HEK293T (cell line): ENCODE results near the gene CLN6.

Experiments used
- CTCF ChIA-PET: fragments of 350-600 bp; formaldehyde crosslinking; extraction: SDS; loops from one replicate; lab custom pipeline; 2021; ENCODE audit warnings: antibody characterized with exemption, inconsistent platforms; lab: Yijun Ruan, JAX
- POLR2A ChIA-PET: fragments of 350-600 bp; formaldehyde crosslinking; extraction: SDS; loops from one replicate; lab custom pipeline; 2020; ENCODE audit warnings: antibody characterized with exemption, inconsistent platforms; lab: Yijun Ruan, JAX
- DNase-seq: peaks from one replicate; pipeline ENCODE4 v3.0.0; 2012; ENCODE audit warnings: mixed read lengths; ENCODE audit errors: extremely low spot score
- ARNT ChIP-seq: fragments of 450-650 bp; IDR thresholded peaks from 2 replicates; pipeline ENCODE4 v1.6.1; 2017; ENCODE audit warnings: mild to moderate bottlenecking
- BHLHE40 ChIP-seq: fragments of 450-650 bp; IDR thresholded peaks from 2 replicates; pipeline ENCODE4 v1.6.1; 2016; ENCODE audit warnings: mild to moderate bottlenecking, moderate library complexity, borderline replicate concordance
- CTBP1 ChIP-seq: fragments of 450-650 bp; IDR thresholded peaks from 2 replicates; pipeline ENCODE4 v1.6.1; 2016; ENCODE audit warnings: borderline replicate concordance
- ELF4 ChIP-seq: fragments of 450-650 bp; IDR thresholded peaks from 2 replicates; pipeline ENCODE4 v1.6.1; 2017; ENCODE audit warnings: antibody characterized with exemption
- FOXA1 ChIP-seq: fragments of 450-650 bp; IDR thresholded peaks from 2 replicates; pipeline ENCODE4 v1.6.1; 2016; ENCODE audit warnings: mild to moderate bottlenecking
- FOXK2 ChIP-seq: fragments of 450-650 bp; IDR thresholded peaks from 2 replicates; pipeline ENCODE4 v1.6.1; 2016; ENCODE audit warnings: mild to moderate bottlenecking
- FOXM1 ChIP-seq: fragments of 450-650 bp; IDR thresholded peaks from 2 replicates; pipeline ENCODE4 v1.6.1; 2017; ENCODE audit warnings: mild to moderate bottlenecking, borderline replicate concordance
- HDGF ChIP-seq: fragments of 450-650 bp; IDR thresholded peaks from 2 replicates; pipeline ENCODE4 v1.6.1; 2017; ENCODE audit warnings: antibody characterized with exemption, borderline replicate concordance
- L3MBTL2 ChIP-seq: fragments of 450-650 bp; conservative IDR thresholded peaks from 2 replicates; pipeline ENCODE4 v1.6.1; 2016; ENCODE audit warnings: mild to moderate bottlenecking
- LEF1 ChIP-seq: fragments of 450-650 bp; IDR thresholded peaks from 2 replicates; pipeline ENCODE4 v1.6.1; 2017; ENCODE audit warnings: mild to moderate bottlenecking, borderline replicate concordance
- NFRKB ChIP-seq: fragments of 450-650 bp; IDR thresholded peaks from 2 replicates; pipeline ENCODE4 v1.6.1; 2016; ENCODE audit warnings: mild to moderate bottlenecking, moderate library complexity
- PKNOX1 ChIP-seq: fragments of 450-650 bp; IDR thresholded peaks from 2 replicates; pipeline ENCODE4 v1.6.1; 2016
- SP1 ChIP-seq: fragments of 450-650 bp; IDR thresholded peaks from 2 replicates; pipeline ENCODE4 v1.6.1; 2017
- SUZ12 ChIP-seq: fragments of 450-650 bp; IDR thresholded peaks from 2 replicates; pipeline ENCODE4 v1.6.1; 2016; ENCODE audit warnings: mild to moderate bottlenecking
- TARDBP ChIP-seq: fragments of 450-650 bp; IDR thresholded peaks from 2 replicates; pipeline ENCODE4 v1.6.1; 2016
- ZNF384 ChIP-seq: fragments of 450-650 bp; IDR thresholded peaks from 2 replicates; pipeline ENCODE4 v1.6.1; 2016

CLN6 gene

GRCh38 chr15:68192804-68193486 lies 36.6 kb downstream of the CLN6 start:
- POLR2A ChIA-PET, result no interaction called here
- TF ChIP-seq TARDBP (no peak), BHLHE40 (no peak), LEF1 (no peak), HDGF (no peak), SUZ12 (no peak), FOXK2 (no peak), NFRKB (no peak), ARNT (no peak), ELF4 (no peak), L3MBTL2 (no peak), FOXM1 (no peak), SP1 (no peak), ZNF384 (no peak), FOXA1 (no peak), CTBP1 (no peak), PKNOX1 (no peak)
- DNase-seq, result no peak
- CTCF ChIA-PET, result interaction anchor here (0.6 to 0.9 kb wide), 2 partner anchors 18 to 340 kb away, joined by 3 to 5 read pairs; no protein-coding TSS in a partner anchor

- ChIA-PET POLR2A (no interaction called here), CTCF (no interaction called here)
- TF ChIP-seq FOXM1 (no peak), TARDBP (no peak), HDGF (no peak), L3MBTL2 (no peak), FOXA1 (no peak), CTBP1 (no peak), SP1 (no peak), BHLHE40 (no peak), ELF4 (no peak), NFRKB (no peak), FOXK2 (no peak)
- no peak for DNase-seq
Observed at GRCh38 chr15:68192117-68192516, 37.4 kb downstream of the CLN6 start.

GRCh38 chr15:68191555-68191954 lies 38.0 kb downstream of the CLN6 start:
- TF ChIP-seq PKNOX1, result no peak
- TF ChIP-seq NFRKB, result no peak
- TF ChIP-seq SP1, result no peak
- TF ChIP-seq SUZ12, result no peak
- no peak for TF ChIP-seq ARNT
- TF ChIP-seq CTBP1, result no peak
- TF ChIP-seq HDGF, result no peak
- no peak for DNase-seq
- ChIA-PET POLR2A (no interaction called here), CTCF (no interaction called here)

- ChIA-PET POLR2A (interaction anchor here (0.6 kb wide), 1 partner anchor 397 kb away, joined by 4 read pairs; no protein-coding TSS in a partner anchor), CTCF (no interaction called here)
- TF ChIP-seq CTBP1 (no peak), TARDBP (no peak), SP1 (no peak), LEF1 (no peak), ELF4 (no peak), NFRKB (no peak), PKNOX1 (no peak), HDGF (no peak), ZNF384 (no peak), FOXK2 (no peak), FOXM1 (no peak), BHLHE40 (no peak), SUZ12 (no peak), FOXA1 (no peak), ARNT (no peak), L3MBTL2 (no peak)
Observed at GRCh38 chr15:68190048-68190447, 39.5 kb downstream of the CLN6 start.

GRCh38 chr15:68188647-68189046 lies 40.9 kb downstream of the CLN6 start:
- POLR2A ChIA-PET, result no interaction called here
- CTCF ChIA-PET, result no interaction called here
- TF ChIP-seq ELF4 (no peak), LEF1 (no peak), FOXM1 (no peak), HDGF (no peak), ZNF384 (no peak), TARDBP (no peak), SUZ12 (no peak), FOXA1 (no peak), SP1 (no peak), CTBP1 (no peak), BHLHE40 (no peak)
- DNase-seq, result no peak

More at GRCh38 chr15:68190048-68190447, 39.5 kb downstream of the CLN6 start:
- DNase-seq, result no peak

- CTCF ChIA-PET, result no interaction called here
- no peak for TF ChIP-seq CTBP1
- no peak for TF ChIP-seq NFRKB
- TF ChIP-seq FOXA1, result no peak
- no peak for TF ChIP-seq ELF4
- TF ChIP-seq ARNT, result no peak
- no peak for TF ChIP-seq SUZ12
- no peak for TF ChIP-seq L3MBTL2
- no peak for TF ChIP-seq HDGF
- TF ChIP-seq FOXM1, result no peak
- no peak for TF ChIP-seq PKNOX1
- no peak for TF ChIP-seq FOXK2
- TF ChIP-seq ZNF384, result no peak
- TF ChIP-seq TARDBP, result no peak
- TF ChIP-seq BHLHE40, result no peak
- TF ChIP-seq SP1, result no peak
- no peak for TF ChIP-seq LEF1
- no peak for DNase-seq
- POLR2A ChIA-PET, result no interaction called here
Observed at GRCh38 chr15:68187559-68187958, 42.0 kb downstream of the CLN6 start.
